Measurements from ENCODE around the gene HCN4. TPM values are rescaled to one million over a fixed set of nuclear protein-coding genes. Genes with fewer than 3 reads are reported as not detected.

The HCN4 gene
- total RNA-seq, 2 donors from 2014 or later = 0.78 to 2.0 TPM

DNA sequence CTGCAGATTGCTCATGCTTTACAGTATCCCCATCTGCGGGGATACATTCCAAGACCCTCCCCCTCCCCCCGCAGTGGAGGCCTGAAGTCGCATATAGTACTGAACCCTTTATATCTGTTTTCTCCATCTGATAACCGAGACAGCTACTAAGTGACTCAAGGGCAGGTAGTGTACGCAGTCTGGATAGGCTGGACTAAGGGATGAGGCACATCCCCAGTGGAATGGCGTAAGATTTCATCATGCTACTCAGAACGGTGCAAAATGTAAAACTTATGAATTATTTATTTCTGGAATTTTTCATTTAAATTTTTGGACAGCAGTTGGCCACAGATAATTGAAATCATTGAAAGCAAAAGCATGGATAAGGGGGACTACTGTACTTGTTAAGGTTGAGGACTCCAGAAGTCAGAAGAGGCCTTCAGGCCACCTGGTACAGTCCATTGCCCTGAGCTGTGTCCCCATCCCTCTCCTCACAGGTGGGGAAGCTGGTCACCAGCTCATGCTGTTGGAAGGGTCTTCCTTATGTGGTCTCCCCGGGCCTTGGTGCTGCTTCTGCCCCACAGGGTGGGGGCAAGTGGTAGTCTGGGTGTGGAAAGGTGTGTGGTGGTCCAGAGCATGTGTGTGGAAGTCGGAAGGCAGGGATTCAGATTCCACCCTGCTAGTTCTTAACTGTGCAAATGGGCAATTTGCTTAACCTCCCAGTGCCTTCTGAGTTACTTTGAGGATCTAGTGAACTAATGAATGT, 72.0 kb downstream of the HCN4 start:
- H3K36me3 ChIP-seq (replicated peaks in 1 of 2; ENCODE audit: insufficient read depth in 1 of 2, low read depth in 2 of 2) = peaks cover 0 to 18% of the 10 kb centered on the region in 2 donors
- H3K27ac ChIP-seq = no peak overlapping the region
- no peak overlapping the region for H3K4me3 ChIP-seq
- no peak for ATAC-seq
- no peaks in the 10 kb centered on the region for H3K9me3 ChIP-seq
- H3K27me3 ChIP-seq = no peaks in the 10 kb centered on the region
- DNase-seq = no peak
- intact Hi-C loops (cut with DNase I) = no loop called here
- H3K4me1 ChIP-seq = no peaks in the 10 kb centered on the region
- TF ChIP-seq, protein P1, sequence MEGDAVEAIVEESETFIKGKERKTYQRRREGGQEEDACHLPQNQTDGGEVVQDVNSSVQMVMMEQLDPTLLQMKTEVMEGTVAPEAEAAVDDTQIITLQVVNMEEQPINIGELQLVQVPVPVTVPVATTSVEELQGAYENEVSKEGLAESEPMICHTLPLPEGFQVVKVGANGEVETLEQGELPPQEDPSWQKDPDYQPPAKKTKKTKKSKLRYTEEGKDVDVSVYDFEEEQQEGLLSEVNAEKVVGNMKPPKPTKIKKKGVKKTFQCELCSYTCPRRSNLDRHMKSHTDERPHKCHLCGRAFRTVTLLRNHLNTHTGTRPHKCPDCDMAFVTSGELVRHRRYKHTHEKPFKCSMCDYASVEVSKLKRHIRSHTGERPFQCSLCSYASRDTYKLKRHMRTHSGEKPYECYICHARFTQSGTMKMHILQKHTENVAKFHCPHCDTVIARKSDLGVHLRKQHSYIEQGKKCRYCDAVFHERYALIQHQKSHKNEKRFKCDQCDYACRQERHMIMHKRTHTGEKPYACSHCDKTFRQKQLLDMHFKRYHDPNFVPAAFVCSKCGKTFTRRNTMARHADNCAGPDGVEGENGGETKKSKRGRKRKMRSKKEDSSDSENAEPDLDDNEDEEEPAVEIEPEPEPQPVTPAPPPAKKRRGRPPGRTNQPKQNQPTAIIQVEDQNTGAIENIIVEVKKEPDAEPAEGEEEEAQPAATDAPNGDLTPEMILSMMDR (IDR thresholded peaks at IDR 0.05) = no peak
- TF ChIP-seq POLR2A (IDR thresholded peaks at IDR 0.05) = no peak
- WGBS, 2 donors = 83 to 90% methylated on average over 9 of the region's 9 CpGs

DNA sequence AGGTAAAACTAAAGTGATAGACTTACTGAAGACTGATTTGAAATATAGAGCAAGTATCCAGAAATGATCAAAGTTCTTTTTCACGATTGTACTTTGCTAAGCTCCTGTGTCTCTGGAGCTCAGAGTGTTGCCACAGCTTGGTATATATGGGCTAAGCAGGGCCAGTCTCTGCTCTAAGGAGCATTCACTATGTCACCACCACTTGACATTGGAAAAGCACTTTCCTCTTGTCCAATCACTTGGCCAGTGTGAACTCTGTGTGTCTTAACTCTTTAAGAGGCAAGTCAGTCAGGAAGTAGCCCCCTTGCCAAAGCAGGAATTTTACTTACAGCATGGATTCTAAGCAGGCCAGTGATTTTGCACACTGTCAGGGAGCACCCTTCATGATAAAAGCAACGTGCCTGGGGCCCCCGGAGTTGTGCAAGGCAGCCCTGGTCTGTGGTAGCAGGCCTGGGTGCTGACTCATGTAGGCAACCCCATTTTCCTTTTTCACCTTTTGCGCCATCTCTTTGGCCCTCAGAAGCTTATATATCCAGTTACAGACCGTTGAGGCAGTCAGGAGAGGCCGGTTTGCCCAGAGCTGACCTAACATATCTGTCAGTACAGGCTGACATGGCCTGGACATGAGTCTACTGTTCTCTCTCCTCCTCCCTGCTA, 73.0 kb downstream of the HCN4 start:
- H3K36me3 ChIP-seq (replicated peaks in 1 of 2; ENCODE audit: insufficient read depth in 1 of 2, low read depth in 2 of 2) = peaks cover 0 to 13% of the 10 kb centered on the region in 2 donors

GRCh38 chr15:73293773-73294172, 75.0 kb downstream of the HCN4 start:
- Histone ChIP-seq H3K36me3 (replicated peaks in 1 of 2; ENCODE audit: insufficient read depth in 1 of 2, low read depth in 2 of 2) (peaks cover 0 to 17% of the 10 kb centered on the region in 2 donors), H3K27me3 (no peaks in the 10 kb centered on the region), H3K9me3 (no peaks in the 10 kb centered on the region), H3K4me3 (no peak overlapping the region), H3K4me1 (no peaks in the 10 kb centered on the region), H3K27ac (no peak overlapping the region)
- DNase-seq = no peak
- TF ChIP-seq, protein P1 (IDR thresholded peaks at IDR 0.05) = no peak
- TF ChIP-seq POLR2A (IDR thresholded peaks at IDR 0.05) = no peak
- intact Hi-C loops (cut with DNase I) = no loop called here
- 47 to 59% methylated on average over 4 of the region's 4 CpGs for WGBS, 2 donors
- no peak for ATAC-seq

More for the DNA sequence above, 73.0 kb downstream of the HCN4 start:
- intact Hi-C loops (cut with DNase I) = no loop called here
- TF ChIP-seq, protein P1 (IDR thresholded peaks at IDR 0.05) = no peak
- no peak for TF ChIP-seq POLR2A (IDR thresholded peaks at IDR 0.05)
- H3K9me3 ChIP-seq = no peaks in the 10 kb centered on the region
- no peak overlapping the region for H3K4me3 ChIP-seq
- no peaks in the 10 kb centered on the region for H3K27me3 ChIP-seq
- WGBS, 2 donors = 71 to 83% methylated on average over 6 of the region's 6 CpGs
- H3K27ac ChIP-seq = no peak overlapping the region
- no peak for ATAC-seq
- no peaks in the 10 kb centered on the region for H3K4me1 ChIP-seq
- peak in 1 of 4 donors; percentile 6 for DNase-seq

- 97 to 100% methylated on average over 1 of the region's 1 CpG for WGBS, 2 donors
- Histone ChIP-seq H3K36me3 (replicated peaks in 1 of 2; ENCODE audit: insufficient read depth in 1 of 2, low read depth in 2 of 2) (peaks cover 0 to 17% of the 10 kb centered on the region in 2 donors), H3K4me3 (no peak overlapping the region), H3K27me3 (no peaks in the 10 kb centered on the region), H3K9me3 (no peaks in the 10 kb centered on the region), H3K4me1 (no peaks in the 10 kb centered on the region), H3K27ac (no peak overlapping the region)
- ATAC-seq = no peak
- TF ChIP-seq, protein P1 (IDR thresholded peaks at IDR 0.05) = no peak
- no peak for TF ChIP-seq POLR2A (IDR thresholded peaks at IDR 0.05)
- intact Hi-C loops (cut with DNase I) = no loop called here
- DNase-seq = no peak
These were observed 77.3 kb downstream of the HCN4 start for GRCh38 chr15:73291441-73291840.
